Endothelial cell of umbilical vein (primary cell): Measurements from ENCODE around the gene PLOD2. TPM values are rescaled to one million over a fixed set of nuclear protein-coding genes. Genes with fewer than 3 reads are reported as not detected.

Experiments
- BruUV-seq: library from RNA; stranded (reverse); fragments of 400-500 nt; replicated peaks from 2 replicates; lab custom pipeline; 2021; lab: Mats Ljungman, UMichigan
- CTCF ChIA-PET: fragments of 300-600, 350-600 bp; sonication (Branson Sonifier 250); formaldehyde crosslinking; loops from one replicate; lab custom pipeline; 2021; ENCODE audit warnings: antibody characterized with exemption, inconsistent platforms; lab: Charles Lee
- POLR2A ChIA-PET: fragments of 300-600, 350-600 bp; sonication (Branson Sonifier 250); formaldehyde crosslinking; loops from one replicate; lab custom pipeline; 2021; ENCODE audit warnings: antibody characterized with exemption, inconsistent platforms; lab: Charles Lee
- DNase-seq: peaks from one replicate; pipeline ENCODE4 v3.0.0-alpha.2; 2011; ENCODE audit warnings: low read depth, low spot score
- FAIRE-seq: peaks from 2 replicates; lab custom pipeline; 2011; peaks lifted over from hg19 to GRCh38; lab: Jason Lieb, UNC
- H2AFZ ChIP-seq: 2 replicates; pipeline ENCODE4 v1.6.0; 2012; ENCODE audit warnings: low read depth, low read length, control low read depth, inconsistent platforms
- H3K27ac ChIP-seq: 2 replicates; pipeline ENCODE4 v1.5.1; 2011; ENCODE audit warnings: low read depth, mild to moderate bottlenecking, control low read depth, low read length, moderate library complexity; ENCODE audit not compliant: insufficient read depth
- H3K27me3 ChIP-seq, 2 experiments: 2 replicates each; pipeline versions ENCODE4 v1.6.0 to v1.6.1; 2011; ENCODE audit warnings: low read length in 2 of 2, mixed read lengths in 1 of 2; ENCODE audit not compliant: control insufficient read depth in 2 of 2, insufficient read depth in 2 of 2
- H3K36me3 ChIP-seq, 2 experiments: 2 replicates in 1 of 2; 3 replicates in 1 of 2; pipeline ENCODE4 v1.5.1; 2011; ENCODE audit warnings: low read length in 2 of 2, mild to moderate bottlenecking in 1 of 2, moderate library complexity in 1 of 2; ENCODE audit not compliant: control insufficient read depth in 2 of 2, insufficient read depth in 2 of 2; ENCODE audit errors: extremely low read depth in 1 of 2
- H3K4me1 ChIP-seq: 3 replicates; pipeline ENCODE4 v1.5.1; 2011; ENCODE audit warnings: mild to moderate bottlenecking, low read length; ENCODE audit not compliant: control insufficient read depth, insufficient read depth; ENCODE audit errors: extremely low read depth
- H3K4me2 ChIP-seq: 2 replicates; pipeline ENCODE4 v1.6.1; 2011; ENCODE audit warnings: low read length, control low read depth, mixed read lengths; ENCODE audit not compliant: insufficient read depth
- H3K4me3 ChIP-seq, 3 experiments: fragments of 200-600 bp in 1 of 3; sonication (generic), shearing (Covaris generic) in 1 of 3; replicated peaks in 1 of 3; 2 replicates each; pipeline ENCODE4 v1.5.1; 2011 to 2016; ENCODE audit warnings: control low read depth in 3 of 3, low read length in 3 of 3, mild to moderate bottlenecking in 2 of 3, inconsistent platforms in 1 of 3, low read depth in 1 of 3, moderate library complexity in 1 of 3; ENCODE audit not compliant: insufficient read depth in 1 of 3
- H3K79me2 ChIP-seq: 2 replicates; pipeline ENCODE4 v1.6.0; 2012; ENCODE audit warnings: low read length, inconsistent platforms; ENCODE audit not compliant: control insufficient read depth, insufficient read depth
- H3K9ac ChIP-seq: replicated peaks from 2 replicates; pipeline ENCODE3; 2011; ENCODE audit warnings: low read length, control low read depth; ENCODE audit not compliant: insufficient read depth; ENCODE audit errors: extremely low read depth
- H3K9me1 ChIP-seq: replicated peaks from 3 replicates; pipeline ENCODE4 v1.6.0; 2011; ENCODE audit warnings: mild to moderate bottlenecking, low read length; ENCODE audit not compliant: control insufficient read depth, insufficient read depth; ENCODE audit errors: extremely low read depth
- H3K9me3 ChIP-seq: replicated peaks from 2 replicates; pipeline ENCODE4 v1.5.1; 2012; ENCODE audit warnings: low read length, inconsistent platforms; ENCODE audit not compliant: control insufficient read depth, insufficient read depth
- H4K20me1 ChIP-seq: replicated peaks from 2 replicates; pipeline ENCODE3; 2011; ENCODE audit warnings: mild to moderate bottlenecking, low read length; ENCODE audit not compliant: control insufficient read depth, insufficient read depth; ENCODE audit errors: extremely low read depth
- CTCF ChIP-seq, 2 donors: IDR thresholded peaks; 1 replicate in 1 of 2; 2 replicates in 1 of 2; pipeline ENCODE4 v1.5.1; 2011; ENCODE audit warnings: low read length in 2 of 2, mild to moderate bottlenecking in 2 of 2, moderate library complexity in 2 of 2, control low read depth in 1 of 2, inconsistent platforms in 1 of 2, low read depth in 1 of 2; ENCODE audit not compliant: insufficient read depth in 1 of 2; ENCODE audit errors: extremely low read depth in 1 of 2
- EZH2 ChIP-seq: IDR thresholded peaks from 2 replicates; pipeline ENCODE4 v1.6.1; 2012; ENCODE audit warnings: borderline replicate concordance, low read depth, mild to moderate bottlenecking, moderate library complexity, low read length, inconsistent platforms; ENCODE audit not compliant: severe bottlenecking
- FOS ChIP-seq: IDR thresholded peaks from 2 replicates; pipeline ENCODE4 v1.6.1; 2011; ENCODE audit warnings: mild to moderate bottlenecking, low read length, moderate library complexity, borderline replicate concordance; ENCODE audit not compliant: insufficient read depth
- GATA2 ChIP-seq: IDR thresholded peaks from 2 replicates; pipeline ENCODE4 v1.7.0; 2011; ENCODE audit warnings: low read depth, mild to moderate bottlenecking, moderate library complexity, mixed read lengths, low read length; ENCODE audit not compliant: insufficient read length, insufficient read depth
- JUN ChIP-seq: IDR thresholded peaks from 2 replicates; pipeline ENCODE4 v1.6.1; 2011; ENCODE audit warnings: borderline replicate concordance, low read depth; ENCODE audit not compliant: insufficient read length, insufficient read depth
- MAX ChIP-seq: IDR thresholded peaks from 2 replicates; pipeline ENCODE4 v1.6.1; 2011; ENCODE audit not compliant: insufficient read depth, insufficient read length
- MYC ChIP-seq: IDR thresholded peaks from one replicate; pipeline ENCODE4 v1.6.1; 2011; ENCODE audit warnings: mild to moderate bottlenecking, low read depth, low read length
- POLR2A ChIP-seq: IDR thresholded peaks from 2 replicates; pipeline ENCODE4 v1.6.1; 2012; ENCODE audit warnings: low read depth, mild to moderate bottlenecking, control low read depth, low read length
- POLR2AphosphoS5 ChIP-seq: IDR thresholded peaks from 2 replicates; pipeline ENCODE4 v1.6.1; 2012; ENCODE audit warnings: low read depth, mild to moderate bottlenecking, control low read depth, low read length, moderate library complexity; ENCODE audit not compliant: insufficient read depth
- dilution Hi-C: fragments of 300-500 bp; cut with MboI; formaldehyde crosslinking; loops from one replicate; pipeline ENCODE4 v1.15.0; 2019; ENCODE audit warnings: low sequenced_read_pairs; ENCODE audit not compliant: extremely low pct_ligation_motif_present
- intact Hi-C: fragments of 100-400 bp; cut with micrococcal nuclease; formaldehyde crosslinking; loops from one replicate; pipeline ENCODE4 v1.10.0; 2022
- polyA plus RNA-seq, 4 experiments: library from polyadenylated mRNA; depleted of rRNA in 3 of 4; stranded (reverse) in 3 of 4; unstranded in 1 of 4; fragments of >200 nt; gene quantifications; 2 replicates each; pipeline versions ENCODE4 v1.2.1 to v1.2.3, GENCODE V29; 2011 to 2012; ENCODE audit warnings: missing spikeins in 1 of 4
- total RNA-seq: library from RNA; stranded (reverse); gene quantifications from 2 replicates; pipeline ENCODE4 v1.2.3, GENCODE V29; 2021

Gene PLOD2
- total and polyA plus RNA-seq, 2 donors (not counting 3 experiments of a cell fraction or from before 2014, with no cell fraction given): 36.1 to 193 TPM

- TF ChIP-seq FOS (no peak), POLR2A (no peak), JUN (no peak), GATA2 (no peak), CTCF (IDR thresholded peaks at IDR 0.05; ENCODE audit: extremely low read depth in 1 of 2, insufficient read depth in 1 of 2, low read depth in 1 of 2, low read length in 2 of 2) (no peak), MYC (no peak), EZH2 (no peak), POLR2AphosphoS5 (no peak), MAX (no peak)
- dilution Hi-C loops (no loop called here), intact Hi-C loops (no loop called here)
- Histone ChIP-seq H3K4me2 (no peak overlapping the region), H4K20me1 (no peaks in the 10 kb centered on the region), H3K79me2 (no peaks in the 10 kb centered on the region), H3K36me3 (no peaks in the 10 kb centered on the region), H3K4me1 (no peaks in the 10 kb centered on the region), H3K9me3 (no peaks in the 10 kb centered on the region), H3K9me1 (no peaks in the 10 kb centered on the region), H3K27me3 (no peaks in the 10 kb centered on the region), H3K9ac (no peak overlapping the region), H2AFZ (no peak overlapping the region), H3K4me3 (no peak overlapping the region), H3K27ac (no peak overlapping the region)
- CTCF ChIA-PET: no interaction called here
- DNase-seq: no peak
- BruUV-seq: no TSS peak
- no peak for FAIRE-seq
- POLR2A ChIA-PET: no interaction called here
Measured at GRCh38 chr3:146035366-146035765, 125.6 kb downstream of the PLOD2 start.
